Measurements from ENCODE around the gene NELFB. TPM values are rescaled to one million over a fixed set of nuclear protein-coding genes. Genes with fewer than 3 reads are reported as not detected.
A peak's percentile ranks its signal among the peaks of the same experiment; 100 is the strongest.

NELFB gene
- total RNA-seq (10 to 100 TPM; 29.6 to 31.0 TPM), polyA plus RNA-seq (ENCODE audit: insufficient read length in 2 of 2) (10 to 100 TPM; 79.7 to 83.7 TPM)
- long read RNA-seq, donor 1, transcript NELFB-201 (13 exons, 2,698 nt): major isoform, 23 of 45 reads
- long read RNA-seq, donor 1, partial matches to known transcripts: 22 of 45 reads
- long read RNA-seq, donor 1, other reads (novel, unspliced or antisense): 0 of 45 reads
- long read RNA-seq, donor 2, transcript NELFB-201 (13 exons, 2,698 nt): major isoform, 13 of 26 reads
- long read RNA-seq, donor 2, partial matches to known transcripts: 13 of 26 reads
- long read RNA-seq, donor 2, other reads (novel, unspliced or antisense): 0 of 26 reads
- long read RNA-seq, donor 3, transcript NELFB-201 (13 exons, 2,698 nt): major isoform, 7 of 7 reads
- long read RNA-seq, donor 3, partial matches to known transcripts: 0 of 7 reads
- long read RNA-seq, donor 3, other reads (novel, unspliced or antisense): 0 of 7 reads
- long read RNA-seq, donor 4, transcript NELFB-201 (13 exons, 2,698 nt): major isoform, 19 of 41 reads
- long read RNA-seq, donor 4, partial matches to known transcripts: 22 of 41 reads
- long read RNA-seq, donor 4, other reads (novel, unspliced or antisense): 0 of 41 reads

DNA sequence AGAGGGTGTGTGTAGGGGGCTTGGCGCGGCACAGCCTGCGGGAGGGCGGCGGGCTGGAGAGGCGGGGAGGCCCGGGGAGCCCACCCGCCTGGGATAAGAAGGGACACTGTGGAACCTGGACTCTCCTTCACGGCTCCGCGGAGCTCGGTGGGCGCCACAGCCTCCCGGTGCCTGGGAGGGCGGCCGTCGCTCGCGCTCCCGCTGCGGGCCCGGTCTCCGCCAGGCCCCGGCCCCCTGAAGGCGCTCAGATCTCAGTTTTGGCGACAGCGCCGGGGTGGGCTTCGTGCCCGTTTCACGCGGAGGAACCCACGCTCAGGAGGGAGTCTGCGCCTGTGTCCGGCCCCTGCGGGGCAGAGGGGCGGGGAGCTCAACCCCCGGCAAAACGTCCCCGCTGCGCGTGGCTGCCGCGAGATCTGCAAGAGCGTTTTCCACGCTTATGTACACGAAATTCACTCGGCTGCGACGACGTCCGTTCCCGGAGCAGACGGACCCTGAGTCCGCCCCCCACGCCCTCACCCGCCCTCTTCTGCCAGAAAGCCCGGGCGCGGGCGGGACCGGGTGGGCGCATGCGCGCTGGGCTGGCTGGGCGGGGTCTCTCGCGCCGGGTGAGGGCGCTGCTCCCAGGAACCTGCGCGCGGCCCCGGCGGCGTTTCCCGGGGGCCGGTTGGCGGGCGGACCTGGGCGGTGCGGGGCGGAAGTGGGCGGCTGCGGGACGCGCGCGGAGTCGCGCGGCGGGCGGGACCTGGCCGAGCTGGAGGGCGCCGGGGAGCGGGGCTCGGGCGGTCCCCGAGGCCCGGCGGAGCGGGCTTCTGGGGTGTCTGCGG lies at the start of gene NELFB:
TSS of gene NELFB (plus strand) at position 704 of the 824 bp plus-strand sequence.
- peak within 1 kb of the TSS; percentile 60 for H3K27ac ChIP-seq (ENCODE audit: low read depth, low read length)
- H3K9me3 ChIP-seq (ENCODE audit: control insufficient read depth, insufficient read depth, low read length): no peaks in the 10 kb centered on the region
- peaks cover 26% of the 10 kb centered on the region for H3K4me1 ChIP-seq (ENCODE audit: control insufficient read depth, insufficient read depth, low read length)
- under 1% methylated on average over 105 of the region's 105 CpGs for WGBS (ENCODE audit: insufficient coverage)
- peak; percentile 80 to 97 (median 90) for DNase-seq (ENCODE audit: low read depth in 4 of 6, low spot score in 6 of 6)
- peak within 1 kb of the TSS; percentile 80 for H3K4me3 ChIP-seq (ENCODE audit: low read depth, low read length)
- peaks cover 42% of the 10 kb centered on the region for H3K36me3 ChIP-seq (ENCODE audit: control insufficient read depth, insufficient read depth, low read length)
- H3K27me3 ChIP-seq (ENCODE audit: control insufficient read depth, insufficient read depth, low read length): no peaks in the 10 kb centered on the region

DNA sequence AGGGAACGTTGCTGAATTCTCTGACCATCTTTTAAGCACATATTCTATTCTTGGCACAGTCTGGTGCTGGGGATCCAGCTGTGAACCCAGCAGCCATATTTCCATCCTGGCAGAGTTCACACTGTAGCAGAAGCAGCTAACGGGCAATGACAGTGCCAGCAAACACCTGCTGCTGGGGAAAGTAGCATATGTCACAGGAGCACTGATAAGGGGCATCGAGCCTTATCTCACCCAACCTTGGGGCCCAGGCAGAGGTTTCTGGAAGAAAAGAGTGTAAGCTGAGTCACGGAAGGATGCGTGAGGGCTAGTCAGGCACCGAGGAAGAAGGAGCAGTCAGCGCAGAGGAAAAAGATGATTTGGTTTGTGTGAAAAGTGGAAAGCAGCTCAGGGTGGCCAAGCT lies 48.5 kb upstream of the NELFB start:
- H3K9me3 ChIP-seq (ENCODE audit: control insufficient read depth, insufficient read depth, low read length): no peaks in the 10 kb centered on the region
- no peak overlapping the region for H3K4me3 ChIP-seq (ENCODE audit: low read depth, low read length)
- 92% methylated on average over 6 of the region's 7 CpGs for WGBS (ENCODE audit: insufficient coverage)
- DNase-seq (ENCODE audit: low read depth in 4 of 6, low spot score in 6 of 6): no peak
- H3K27me3 ChIP-seq (ENCODE audit: control insufficient read depth, insufficient read depth, low read length): no peaks in the 10 kb centered on the region
- peaks cover 39% of the 10 kb centered on the region for H3K36me3 ChIP-seq (ENCODE audit: control insufficient read depth, insufficient read depth, low read length)
- H3K27ac ChIP-seq (ENCODE audit: low read depth, low read length): no peak overlapping the region
- H3K4me1 ChIP-seq (ENCODE audit: control insufficient read depth, insufficient read depth, low read length): peaks cover 32% of the 10 kb centered on the region

DNA sequence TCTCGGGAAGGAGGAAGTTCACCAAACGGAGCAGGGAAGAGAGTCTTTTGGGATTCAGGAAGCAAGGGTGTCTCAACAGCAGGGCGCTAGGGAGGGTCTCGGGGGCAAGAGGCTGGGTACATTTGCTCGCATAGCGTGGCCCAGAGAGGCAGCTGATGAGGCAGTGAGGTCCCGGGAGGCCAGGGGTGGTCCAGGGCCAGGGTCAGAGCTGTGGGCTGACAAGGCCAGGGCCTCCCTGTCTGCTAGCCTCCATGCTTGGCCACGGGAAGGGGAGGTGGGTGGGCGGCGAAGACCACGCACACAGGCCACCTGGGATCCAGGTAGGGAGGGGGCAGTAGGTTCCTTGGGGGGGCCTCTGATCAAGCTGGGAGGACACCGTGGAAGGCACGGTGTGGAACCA lies 43.6 kb upstream of the NELFB start:
- H3K36me3 ChIP-seq (ENCODE audit: control insufficient read depth, insufficient read depth, low read length): peaks cover 83% of the 10 kb centered on the region

DNA sequence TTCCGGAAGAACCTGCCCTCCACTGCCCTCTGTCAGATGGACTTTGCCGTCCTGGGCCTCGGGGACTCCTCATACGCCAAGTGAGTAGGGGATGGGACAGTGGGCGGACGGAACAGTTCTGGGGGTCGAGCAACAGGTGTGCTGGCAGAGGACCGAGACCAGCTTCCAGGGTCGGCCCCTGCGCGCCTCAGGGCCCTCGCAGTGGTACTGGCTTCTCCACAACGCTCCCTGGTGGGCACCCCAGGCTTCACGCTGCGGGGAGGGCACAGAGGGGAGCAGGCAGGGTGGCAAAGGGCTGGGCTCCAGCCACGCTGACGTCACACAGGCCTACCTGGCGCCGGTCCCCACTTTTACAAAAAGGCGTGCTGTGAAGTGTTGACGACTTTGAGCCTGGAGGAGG lies 42.6 kb upstream of the NELFB start:
- 88% methylated on average over 20 of the region's 21 CpGs for WGBS (ENCODE audit: insufficient coverage)
- H3K4me1 ChIP-seq (ENCODE audit: control insufficient read depth, insufficient read depth, low read length): no peaks in the 10 kb centered on the region
- H3K9me3 ChIP-seq (ENCODE audit: control insufficient read depth, insufficient read depth, low read length): no peaks in the 10 kb centered on the region
- no peaks in the 10 kb centered on the region for H3K27me3 ChIP-seq (ENCODE audit: control insufficient read depth, insufficient read depth, low read length)
- no peak overlapping the region for H3K27ac ChIP-seq (ENCODE audit: low read depth, low read length)
- no peak for DNase-seq (ENCODE audit: low read depth in 4 of 6, low spot score in 6 of 6)
- H3K4me3 ChIP-seq (ENCODE audit: low read depth, low read length): no peak overlapping the region
- peaks cover 93% of the 10 kb centered on the region for H3K36me3 ChIP-seq (ENCODE audit: control insufficient read depth, insufficient read depth, low read length)

More for the DNA sequence above, 43.6 kb upstream of the NELFB start:
- Histone ChIP-seq H3K4me3 (ENCODE audit: low read depth, low read length) (no peak overlapping the region), H3K27me3 (ENCODE audit: control insufficient read depth, insufficient read depth, low read length) (no peaks in the 10 kb centered on the region), H3K27ac (ENCODE audit: low read depth, low read length) (no peak overlapping the region), H3K9me3 (ENCODE audit: control insufficient read depth, insufficient read depth, low read length) (no peaks in the 10 kb centered on the region), H3K4me1 (ENCODE audit: control insufficient read depth, insufficient read depth, low read length) (peaks cover 4% of the 10 kb centered on the region)
- WGBS (ENCODE audit: insufficient coverage): 92% methylated on average over 13 of the region's 13 CpGs
- DNase-seq (ENCODE audit: low read depth in 4 of 6, low spot score in 6 of 6): no peak

DNA sequence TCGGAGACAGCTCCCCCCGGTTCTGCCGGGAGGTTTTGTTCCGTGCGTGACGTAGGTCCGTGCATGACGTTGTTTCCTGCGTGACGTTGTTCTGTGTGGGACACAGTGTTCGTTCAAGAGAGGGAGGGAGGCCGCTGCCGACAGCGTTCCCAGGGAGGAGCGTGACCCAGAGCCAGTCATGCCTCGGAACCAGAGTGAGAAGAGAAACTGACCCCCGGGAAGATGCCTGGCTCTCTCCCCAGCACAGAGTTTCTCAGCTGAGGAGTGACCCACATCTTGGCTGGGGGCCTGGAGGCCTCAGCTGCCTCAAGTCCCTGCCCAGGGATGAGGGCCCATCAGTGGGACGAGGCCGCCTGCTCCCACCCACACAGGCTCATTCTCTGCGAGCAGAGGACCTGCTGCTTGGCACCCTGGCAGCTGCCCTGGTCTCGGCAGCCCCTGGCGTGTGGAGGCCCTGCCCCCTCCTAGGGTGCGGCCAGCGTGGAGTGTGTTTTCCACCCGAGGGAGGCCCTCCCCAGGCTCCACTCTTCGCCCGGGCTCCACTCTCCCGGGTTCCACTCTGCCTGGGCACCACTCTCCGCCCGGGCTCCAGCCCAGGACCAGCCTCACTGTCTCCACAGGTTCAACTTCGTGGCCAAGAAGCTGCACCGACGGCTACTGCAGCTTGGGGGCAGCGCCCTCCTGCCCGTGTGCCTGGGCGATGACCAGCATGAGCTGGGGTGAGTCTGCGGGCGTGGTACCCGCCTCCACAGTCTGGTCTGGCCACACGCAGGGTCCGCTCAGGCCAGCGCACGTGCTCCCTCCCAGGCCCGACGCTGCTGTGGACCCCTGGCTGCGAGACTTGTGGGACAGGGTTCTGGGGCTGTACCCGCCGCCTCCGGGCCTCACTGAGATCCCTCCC lies 41.7 kb upstream of the NELFB start:
- Histone ChIP-seq H3K4me3 (ENCODE audit: low read depth, low read length) (no peak overlapping the region), H3K36me3 (ENCODE audit: control insufficient read depth, insufficient read depth, low read length) (peaks cover 95% of the 10 kb centered on the region), H3K4me1 (ENCODE audit: control insufficient read depth, insufficient read depth, low read length) (no peaks in the 10 kb centered on the region), H3K9me3 (ENCODE audit: control insufficient read depth, insufficient read depth, low read length) (no peaks in the 10 kb centered on the region), H3K27me3 (ENCODE audit: control insufficient read depth, insufficient read depth, low read length) (no peaks in the 10 kb centered on the region), H3K27ac (ENCODE audit: low read depth, low read length) (no peak overlapping the region)
- 90% methylated on average over 49 of the region's 49 CpGs for WGBS (ENCODE audit: insufficient coverage)
- no peak for DNase-seq (ENCODE audit: low read depth in 4 of 6, low spot score in 6 of 6)

DNA sequence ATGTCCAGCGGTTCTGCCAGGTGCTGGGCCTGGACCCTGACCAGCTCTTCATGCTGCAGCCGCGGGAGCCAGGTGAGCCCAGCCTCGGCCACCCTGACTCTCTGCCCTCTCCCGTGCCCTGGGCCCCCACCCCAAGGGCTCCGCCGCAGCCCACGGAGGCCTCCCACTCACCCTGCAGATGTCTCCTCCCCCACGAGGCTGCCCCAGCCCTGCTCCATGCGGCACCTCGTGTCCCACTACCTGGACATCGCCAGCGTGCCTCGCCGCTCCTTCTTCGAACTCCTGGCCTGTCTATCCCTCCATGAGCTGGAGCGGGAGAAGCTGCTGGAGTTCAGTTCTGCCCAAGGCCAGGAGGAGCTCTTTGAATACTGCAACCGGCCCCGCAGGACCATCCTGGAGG lies 40.5 kb upstream of the NELFB start:
- Histone ChIP-seq H3K9me3 (ENCODE audit: control insufficient read depth, insufficient read depth, low read length) (no peaks in the 10 kb centered on the region), H3K27me3 (ENCODE audit: control insufficient read depth, insufficient read depth, low read length) (no peaks in the 10 kb centered on the region), H3K27ac (ENCODE audit: low read depth, low read length) (no peak overlapping the region), H3K36me3 (ENCODE audit: control insufficient read depth, insufficient read depth, low read length) (peaks cover 97% of the 10 kb centered on the region), H3K4me1 (ENCODE audit: control insufficient read depth, insufficient read depth, low read length) (peaks cover under 1% of the 10 kb centered on the region), H3K4me3 (ENCODE audit: low read depth, low read length) (no peak overlapping the region)
- DNase-seq (ENCODE audit: low read depth in 4 of 6, low spot score in 6 of 6): no peak
- 94% methylated on average over 19 of the region's 19 CpGs for WGBS (ENCODE audit: insufficient coverage)

DNA sequence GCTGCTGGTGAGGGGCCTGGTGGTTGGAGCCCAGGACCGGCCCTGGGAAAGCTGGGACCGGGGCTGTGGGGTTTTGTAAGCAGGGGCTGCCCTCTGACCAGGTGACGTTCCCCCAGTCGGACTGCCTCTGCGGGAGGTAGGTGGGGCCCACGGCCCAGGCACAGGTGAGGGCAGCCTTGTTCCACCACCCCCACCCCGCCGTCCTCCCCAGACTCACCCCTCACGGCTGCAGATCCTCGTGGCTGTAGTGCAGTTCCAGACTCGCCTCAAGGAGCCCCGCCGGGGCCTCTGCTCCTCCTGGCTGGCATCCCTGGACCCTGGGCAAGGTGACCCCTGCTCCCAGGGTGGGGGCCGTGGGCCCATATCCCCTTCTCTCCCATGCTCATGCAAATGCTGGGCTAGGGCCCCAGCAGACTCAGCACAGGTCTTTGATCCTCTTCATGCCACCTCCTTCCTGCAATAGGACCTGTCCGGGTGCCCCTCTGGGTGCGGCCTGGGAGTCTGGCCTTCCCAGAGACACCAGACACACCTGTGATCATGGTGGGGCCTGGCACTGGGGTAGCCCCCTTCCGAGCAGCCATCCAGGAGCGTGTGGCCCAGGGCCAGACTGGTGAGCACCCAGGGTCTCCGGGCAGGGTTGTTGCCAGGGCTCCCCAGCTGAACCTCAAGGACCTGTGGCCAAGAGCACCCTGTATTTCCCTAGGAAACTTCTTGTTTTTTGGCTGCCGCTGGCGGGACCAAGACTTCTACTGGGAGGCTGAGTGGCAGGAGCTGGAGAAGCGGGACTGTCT lies 39.7 kb upstream of the NELFB start:
- Histone ChIP-seq H3K36me3 (ENCODE audit: control insufficient read depth, insufficient read depth, low read length) (peaks cover 98% of the 10 kb centered on the region), H3K27ac (ENCODE audit: low read depth, low read length) (no peak overlapping the region), H3K27me3 (ENCODE audit: control insufficient read depth, insufficient read depth, low read length) (no peaks in the 10 kb centered on the region), H3K4me3 (ENCODE audit: low read depth, low read length) (no peak overlapping the region), H3K4me1 (ENCODE audit: control insufficient read depth, insufficient read depth, low read length) (peaks cover 5% of the 10 kb centered on the region), H3K9me3 (ENCODE audit: control insufficient read depth, insufficient read depth, low read length) (no peaks in the 10 kb centered on the region)
- DNase-seq (ENCODE audit: low read depth in 4 of 6, low spot score in 6 of 6): no peak
- WGBS (ENCODE audit: insufficient coverage): 98% methylated on average over 21 of the region's 22 CpGs

DNA sequence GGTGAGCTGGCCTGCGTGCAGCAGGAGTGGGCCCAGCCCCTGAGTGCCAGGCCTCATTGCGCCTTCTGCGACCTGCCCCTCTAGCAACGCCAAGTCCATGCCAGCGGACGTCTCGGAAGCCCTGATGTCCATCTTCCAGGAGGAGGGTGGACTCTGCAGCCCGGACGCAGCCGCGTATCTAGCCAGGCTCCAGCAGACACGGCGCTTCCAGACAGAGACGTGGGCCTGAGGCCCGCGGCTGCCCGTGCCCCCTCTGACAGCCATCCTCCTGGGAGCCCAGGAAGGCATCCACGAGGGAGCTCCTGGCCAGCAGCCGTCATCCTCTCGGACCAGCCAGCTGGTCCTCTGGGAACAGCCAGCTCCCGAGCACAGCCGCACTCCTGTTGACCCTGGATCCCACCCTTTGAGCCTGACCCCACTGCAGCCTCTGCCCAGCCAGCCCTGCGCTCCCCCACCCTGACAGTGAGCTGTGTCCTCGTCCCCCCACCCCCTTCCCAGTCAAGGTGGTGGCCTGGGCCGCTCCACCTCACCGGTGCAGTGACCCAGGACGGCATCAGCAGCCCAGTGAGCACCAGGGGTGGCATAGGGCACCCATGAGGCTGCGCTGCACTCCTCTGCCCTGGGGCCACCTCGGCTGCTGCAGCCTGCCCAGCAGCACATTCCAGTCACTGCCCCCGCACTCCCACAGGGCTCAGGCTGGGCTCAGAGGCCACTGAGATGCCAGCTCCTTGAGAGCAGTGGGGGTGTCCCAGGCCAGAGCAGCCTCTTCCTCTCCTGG lies 38.8 kb upstream of the NELFB start:
- Histone ChIP-seq H3K4me1 (ENCODE audit: control insufficient read depth, insufficient read depth, low read length) (peaks cover 12% of the 10 kb centered on the region), H3K27ac (ENCODE audit: low read depth, low read length) (no peak overlapping the region), H3K4me3 (ENCODE audit: low read depth, low read length) (no peak overlapping the region), H3K36me3 (ENCODE audit: control insufficient read depth, insufficient read depth, low read length) (peaks cover 96% of the 10 kb centered on the region), H3K27me3 (ENCODE audit: control insufficient read depth, insufficient read depth, low read length) (no peaks in the 10 kb centered on the region), H3K9me3 (ENCODE audit: control insufficient read depth, insufficient read depth, low read length) (no peaks in the 10 kb centered on the region)
- no peak for DNase-seq (ENCODE audit: low read depth in 4 of 6, low spot score in 6 of 6)
- WGBS (ENCODE audit: insufficient coverage): 92% methylated on average over 30 of the region's 30 CpGs
